K562 (cell line): ENCODE results near the gene CD99L2. TPM values are rescaled to one million over a fixed set of nuclear protein-coding genes. Genes with fewer than 3 reads are reported as not detected.

ENCODE experiments used
- ATAC-seq: fragments of 200-7000 bp; cut with Tn5 transposase; 3 replicates; pipeline ENCODE4 v1.9.1; 2020; ENCODE audit warnings: moderate library complexity
- BruUV-seq: library from RNA; stranded (reverse); fragments of 400-500 nt; replicated peaks from 2 replicates; lab custom pipeline; 2021; lab: Mats Ljungman, UMichigan
- CTCF ChIA-PET: fragments of 300-600 bp; formaldehyde crosslinking; extraction: SDS; loops from one replicate; lab custom pipeline; 2021; ENCODE audit warnings: low intra/inter-chr PET ratio; lab: Yijun Ruan, JAX
- POLR2A ChIA-PET: fragments of 300-600, 350-650 bp; sonication (Branson Sonifier 250); formaldehyde crosslinking; extraction: SDS; loops from one replicate; lab custom pipeline; 2021; ENCODE audit warnings: antibody characterized with exemption, inconsistent platforms; lab: Yijun Ruan, JAX
- DNase-seq, 4 experiments: peaks; one replicate each; pipeline versions ENCODE4 v3.0.0 to v3.0.0-alpha.2; 2011 to 2018; ENCODE audit warnings: low spot score in 3 of 4, mixed read lengths in 3 of 4; ENCODE audit errors: extremely low read depth in 1 of 4
- FAIRE-seq: peaks from 2 replicates; lab custom pipeline; 2011; peaks lifted over from hg19 to GRCh38; lab: Jason Lieb, UNC
- H2AFZ ChIP-seq: 2 replicates; pipeline ENCODE4 v1.6.0; 2011; ENCODE audit warnings: low read depth, low read length, control low read depth, inconsistent platforms
- H3K27ac ChIP-seq: fragments of 200-600 bp; 3 replicates; pipeline ENCODE4 v1.8.0; 2011; ENCODE audit warnings: low read depth, mild to moderate bottlenecking, control low read depth, inconsistent platforms, low read length, moderate library complexity, mixed read lengths; ENCODE audit errors: extremely low read depth
- H3K27me3 ChIP-seq, 2 experiments: fragments of 300-600 bp in 1 of 2; 2 replicates in 1 of 2; 3 replicates in 1 of 2; pipeline versions ENCODE4 v1.6.0 to v1.8.0; 2011; ENCODE audit warnings: inconsistent platforms in 2 of 2, low read length in 2 of 2, mild to moderate bottlenecking in 1 of 2, mixed read lengths in 1 of 2, moderate library complexity in 1 of 2; ENCODE audit not compliant: control insufficient read depth in 2 of 2, insufficient read depth in 2 of 2
- H3K36me3 ChIP-seq: fragments of 300-600 bp; 3 replicates; pipeline ENCODE4 v1.8.0; 2011; ENCODE audit warnings: mild to moderate bottlenecking, low read length, inconsistent platforms; ENCODE audit not compliant: control insufficient read depth, insufficient read depth
- H3K4me1 ChIP-seq, 2 experiments: fragments of 200-600 bp in 1 of 2; replicated peaks in 1 of 2; 2 replicates in 1 of 2; 3 replicates in 1 of 2; pipeline versions ENCODE4 v1.5.1 to v1.8.0; 2011; ENCODE audit warnings: inconsistent platforms in 2 of 2, low read length in 2 of 2, mild to moderate bottlenecking in 1 of 2, mixed read lengths in 1 of 2, moderate library complexity in 1 of 2; ENCODE audit not compliant: control insufficient read depth in 2 of 2, insufficient read depth in 2 of 2
- H3K4me2 ChIP-seq: 2 replicates; pipeline ENCODE4 v1.6.1; 2011; ENCODE audit warnings: low read length, control low read depth, inconsistent platforms, mixed read lengths; ENCODE audit not compliant: insufficient read depth
- H3K4me3 ChIP-seq: fragments of 200-600 bp; sonication (generic), shearing (Covaris generic); 2 replicates; pipeline ENCODE4 v1.5.1; 2016; ENCODE audit warnings: control low read depth, inconsistent platforms
- H3K79me2 ChIP-seq: fragments of 200-600 bp; 3 replicates; pipeline ENCODE4 v1.8.0; 2011; ENCODE audit warnings: low read length, inconsistent platforms; ENCODE audit not compliant: control insufficient read depth, insufficient read depth
- H3K9ac ChIP-seq, 2 experiments: 2 replicates each; pipeline versions ENCODE4 v1.6.0 to v1.6.1; 2011; ENCODE audit warnings: low read depth in 2 of 2, low read length in 2 of 2, control low read depth in 1 of 2, inconsistent platforms in 1 of 2, mild to moderate bottlenecking in 1 of 2, mixed read lengths in 1 of 2; ENCODE audit not compliant: insufficient read depth in 1 of 2
- H3K9me1 ChIP-seq: one replicate; pipeline ENCODE4 v1.6.0; 2011; ENCODE audit warnings: inconsistent platforms, mild to moderate bottlenecking, low read length, moderate library complexity; ENCODE audit not compliant: control insufficient read depth, insufficient read depth
- H3K9me3 ChIP-seq: replicated peaks from 2 replicates; pipeline ENCODE4 v1.5.1; 2011; ENCODE audit warnings: low read depth, low read length, inconsistent platforms; ENCODE audit not compliant: control insufficient read depth, insufficient read depth
- H4K20me1 ChIP-seq: replicated peaks from 2 replicates; pipeline ENCODE4 v1.6.1; 2011; ENCODE audit warnings: low read length, inconsistent platforms, mixed read lengths; ENCODE audit not compliant: control insufficient read depth, insufficient read depth
- ARID4B ChIP-seq: sonication (generic); formaldehyde crosslinking; IDR thresholded peaks from 2 replicates; pipeline ENCODE4 v1.8.0; 2022; ENCODE audit warnings: mild to moderate bottlenecking, missing genetic modification reagents
- C11orf30 ChIP-seq: fragments of 450-650 bp; IDR thresholded peaks from 2 replicates; pipeline ENCODE4 v1.6.1; 2016; ENCODE audit warnings: low read depth, mild to moderate bottlenecking
- CREB5 ChIP-seq: fragments of 250-450 bp; sonication (Bioruptor Pico); IDR thresholded peaks from 2 replicates; pipeline ENCODE4 v1.5.0; 2020; ENCODE audit warnings: mild to moderate bottlenecking
- PCBP1 ChIP-seq: fragments of 200-400 bp; formaldehyde crosslinking; IDR thresholded peaks from 2 replicates; pipeline ENCODE4 v1.6.1; 2018; ENCODE audit warnings: mild to moderate bottlenecking, low read depth, low read length; ENCODE audit not compliant: poor library complexity, severe bottlenecking
- RBM34 ChIP-seq: fragments of 200-400 bp; formaldehyde crosslinking; IDR thresholded peaks from 2 replicates; pipeline ENCODE4 v1.6.1; 2018; ENCODE audit warnings: low read length, borderline replicate concordance; ENCODE audit not compliant: insufficient read depth
- U2AF1 ChIP-seq: fragments of 200-400 bp; formaldehyde crosslinking; optimal IDR thresholded peaks from 2 replicates; pipeline ENCODE3; 2017; ENCODE audit warnings: mild to moderate bottlenecking, low read depth, low read length, moderate library complexity
- ZNF280B ChIP-seq: fragments of 250-450 bp; sonication (Bioruptor Pico); IDR thresholded peaks from 2 replicates; pipeline ENCODE4 v1.5.1; 2021; ENCODE audit warnings: mild to moderate bottlenecking
- WGBS: fragments of 100-300 bp; shearing (Covaris generic); methylation state at CpG from one replicate; pipeline ENCODE4 v1.1.6; 2016; ENCODE audit warnings: low coverage, mixed read lengths; ENCODE audit not compliant: insufficient coverage; ENCODE audit errors: missing lambda C conversion rate; 5-methylcytosine and 5-hydroxymethylcytosine counted together
- in situ Hi-C: fragments of 300-500 bp; cut with MboI; formaldehyde crosslinking; loops from 4 replicates; pipeline ENCODE4 v1.15.0; 2018; ENCODE audit warnings: inconsistent platforms, mixed read lengths
- intact Hi-C: fragments of 100-400 bp; cut with micrococcal nuclease; formaldehyde crosslinking; loops from 2 replicates; pipeline ENCODE4 v1.14.2; 2022
- polyA plus RNA-seq, 8 experiments: library from polyadenylated mRNA; depleted of rRNA in 4 of 8; stranded (reverse) in 5 of 8; unstranded in 3 of 8; fragments of >200 nt; fragmentation: Nextera tagmentation in 2 of 8; fragmentation: Illumina TruSeq in 1 of 8; extraction: Ambion mirVana in 2 of 8; extraction: Trizol in 1 of 8; gene quantifications; 2 replicates each; pipeline versions ENCODE4 v1.2.1 to v1.2.3, GENCODE V29; 2011 to 2014; ENCODE audit warnings: inconsistent platforms in 1 of 8, missing spikeins in 1 of 8
- total RNA-seq, 7 experiments: library from RNA; depleted of rRNA in 6 of 7; stranded (reverse); fragments of >200 nt in 6 of 7; fragmentation: Illumina TruSeq in 2 of 7; extraction: Trizol in 2 of 7; gene quantifications; 2 replicates each; pipeline versions ENCODE4 v1.2.1 to v1.2.3, GENCODE V29; 2011 to 2021; ENCODE audit warnings: low replicate concordance in 1 of 7

The CD99L2 gene
- total and polyA plus RNA-seq, 9 of the 15 experiments (the other 6 are each of a cell fraction or from before 2014, with no cell fraction given), result 0.76 to 19.0 (median 11.9) TPM

GRCh38 chrX:150773634-150774033 lies 124.8 kb downstream of the CD99L2 start:
- no peaks in the 10 kb centered on the region for H3K27me3 ChIP-seq
- H3K4me3 ChIP-seq, result no peak overlapping the region
- no peaks in the 10 kb centered on the region for H3K36me3 ChIP-seq
- FAIRE-seq, result no peak
- TF ChIP-seq CREB5 (CRISPR knock-in tag), result no peak
- no peak for TF ChIP-seq ARID4B (CRISPR knock-in tag)
- TF ChIP-seq U2AF1, result no peak
- TF ChIP-seq RBM34, result no peak
- TF ChIP-seq PCBP1, result no peak
- no peak for TF ChIP-seq ZNF280B
- TF ChIP-seq C11orf30, result no peak
- H3K4me2 ChIP-seq, result no peak overlapping the region
- H2AFZ ChIP-seq, result no peak overlapping the region
- ChIA-PET CTCF (no interaction called here), POLR2A (interaction anchor here (0.6 kb wide), 2 partner anchors 210 to 211 kb away, joined by 3 to 5 read pairs; partner anchors contain the start of gene HMGB3)
- intact Hi-C loops, result loop anchor here (2.0 to 10.0 kb wide), 2 partner anchors 125 to 911 kb away; partner anchors contain the start of gene CD99L2
- no TSS peak for BruUV-seq
- no peaks in the 10 kb centered on the region for H4K20me1 ChIP-seq
- no peak for ATAC-seq
- in situ Hi-C loops, result loop anchor here (10.0 to 25.0 kb wide), 2 partner anchors 311 to 914 kb away; partner anchors contain the start of gene PRRG3
- H3K79me2 ChIP-seq, result no peaks in the 10 kb centered on the region
- H3K9me1 ChIP-seq, result no peaks in the 10 kb centered on the region
- peaks cover 0 to 10% of the 10 kb centered on the region in 2 experiments; a peak in 1 of 5 replicates for H3K4me1 ChIP-seq
- 58% methylated on average over 4 of the region's 4 CpGs for WGBS
- no peaks in the 10 kb centered on the region for H3K9me3 ChIP-seq
- H3K9ac ChIP-seq, result no peak overlapping the region
- no peak for DNase-seq
- no peak overlapping the region for H3K27ac ChIP-seq
